HepG2 (cell line): ENCODE measurements around the gene CXXC5. TPM values are rescaled to one million over a fixed set of nuclear protein-coding genes. Genes with fewer than 3 reads are reported as not detected.

Experiments
- BCLAF1 ChIP-seq: fragments of 450-650 bp; IDR thresholded peaks from 2 replicates; pipeline ENCODE4 v1.6.1; 2017; ENCODE audit warnings: mild to moderate bottlenecking
- ETV6 ChIP-seq: sonication (generic); formaldehyde crosslinking; conservative IDR thresholded peaks from 2 replicates; pipeline ENCODE4 v1.4.0; 2020; ENCODE audit warnings: missing genetic modification reagents
- KDM1A ChIP-seq: IDR thresholded peaks from 2 replicates; pipeline ENCODE4 v1.6.1; 2016; ENCODE audit warnings: missing compliant biosample characterization
- KIAA2018 ChIP-seq: sonication (generic); formaldehyde crosslinking; IDR thresholded peaks from 2 replicates; pipeline ENCODE4 v1.5.0; 2020; ENCODE audit warnings: mild to moderate bottlenecking, missing genetic modification reagents, borderline replicate concordance
- PHF5A ChIP-seq: IDR thresholded peaks from one replicate; pipeline ENCODE4 v1.6.1; 2018; ENCODE audit warnings: low read depth, missing genetic modification reagents; ENCODE audit not compliant: unreplicated experiment
- POGK ChIP-seq: sonication (generic); formaldehyde crosslinking; conservative IDR thresholded peaks from 2 replicates; pipeline ENCODE4 v1.8.0; 2022; ENCODE audit warnings: mild to moderate bottlenecking, moderate library complexity, missing genetic modification reagents
- SRSF9 ChIP-seq: fragments of 200-400 bp; formaldehyde crosslinking; IDR thresholded peaks from 2 replicates; pipeline ENCODE4 v1.6.1; 2018; ENCODE audit warnings: borderline replicate concordance, mild to moderate bottlenecking, low read depth, low read length; ENCODE audit not compliant: insufficient read depth, poor library complexity, severe bottlenecking
- TBX3 ChIP-seq: fragments of 450-650 bp; IDR thresholded peaks from 2 replicates; pipeline ENCODE4 v1.6.1; 2017; ENCODE audit warnings: antibody characterized with exemption, mild to moderate bottlenecking, inconsistent platforms, borderline replicate concordance
- TSC22D2 ChIP-seq: sonication (generic); formaldehyde crosslinking; IDR thresholded peaks from 2 replicates; pipeline ENCODE4 v1.5.1; 2020; ENCODE audit warnings: missing genetic modification reagents, mild to moderate bottlenecking, borderline replicate concordance
- ZBTB2 ChIP-seq: sonication (generic); formaldehyde crosslinking; IDR thresholded peaks from 2 replicates; pipeline ENCODE4 v1.8.0; 2022; ENCODE audit warnings: low read depth, missing genetic modification reagents
- ZBTB21 ChIP-seq: sonication (generic); formaldehyde crosslinking; IDR thresholded peaks from 2 replicates; pipeline ENCODE4 v1.4.0; 2020; ENCODE audit warnings: missing genetic modification reagents
- polyA plus RNA-seq, 8 experiments: library from polyadenylated mRNA; depleted of rRNA in 3 of 8; stranded (reverse) in 7 of 8; unstranded in 1 of 8; fragments of >200 nt; fragmentation: Illumina TruSeq in 4 of 8; extraction: Trizol in 4 of 8; gene quantifications; 2 replicates each; pipeline versions ENCODE4 v1.2.1 to v1.2.3, GENCODE V29; 2011 to 2016; ENCODE audit warnings: low read depth in 4 of 8, missing spikeins in 1 of 8, mixed read lengths in 1 of 8; ENCODE audit not compliant: insufficient read depth in 1 of 8
- total RNA-seq, 5 experiments: library from RNA; depleted of rRNA; stranded (reverse); fragments of >200 nt; fragmentation: Illumina TruSeq; extraction: Trizol; gene quantifications; 2 replicates each; pipeline ENCODE4 v1.2.3, GENCODE V29; 2016; ENCODE audit warnings: low read depth in 1 of 5

The CXXC5 gene
- total and polyA plus RNA-seq, 2 of the 13 experiments (the other 11 are each of a cell fraction or from before 2014, with no cell fraction given): 32.3 to 33.0 TPM

- TF ChIP-seq TBX3: peak; percentile 53; the same call in 1 of the 2 replicates
- no peak for TF ChIP-seq SRSF9
- TF ChIP-seq PHF5A (CRISPR knock-in tag): peak; percentile 76
- no peak for TF ChIP-seq ZBTB21 (CRISPR knock-in tag)
- no peak for TF ChIP-seq KIAA2018 (CRISPR knock-in tag)
- peak; percentile 84; the same call in 1 of the 2 replicates for TF ChIP-seq POGK (CRISPR knock-in tag)
- no peak for TF ChIP-seq BCLAF1
- TF ChIP-seq TSC22D2 (CRISPR knock-in tag): peak; percentile 59; the same call in 1 of the 2 replicates
- peak; percentile 91 for TF ChIP-seq ZBTB2 (CRISPR knock-in tag)
- TF ChIP-seq ETV6 (CRISPR knock-in tag): peak; percentile 83
- no peak for TF ChIP-seq KDM1A
These were observed 10.6 kb upstream of the CXXC5 start (continued) for GRCh38 chr5:139637438-139638089.
